ENCODE measurements around the gene TBC1D21.

DNA sequence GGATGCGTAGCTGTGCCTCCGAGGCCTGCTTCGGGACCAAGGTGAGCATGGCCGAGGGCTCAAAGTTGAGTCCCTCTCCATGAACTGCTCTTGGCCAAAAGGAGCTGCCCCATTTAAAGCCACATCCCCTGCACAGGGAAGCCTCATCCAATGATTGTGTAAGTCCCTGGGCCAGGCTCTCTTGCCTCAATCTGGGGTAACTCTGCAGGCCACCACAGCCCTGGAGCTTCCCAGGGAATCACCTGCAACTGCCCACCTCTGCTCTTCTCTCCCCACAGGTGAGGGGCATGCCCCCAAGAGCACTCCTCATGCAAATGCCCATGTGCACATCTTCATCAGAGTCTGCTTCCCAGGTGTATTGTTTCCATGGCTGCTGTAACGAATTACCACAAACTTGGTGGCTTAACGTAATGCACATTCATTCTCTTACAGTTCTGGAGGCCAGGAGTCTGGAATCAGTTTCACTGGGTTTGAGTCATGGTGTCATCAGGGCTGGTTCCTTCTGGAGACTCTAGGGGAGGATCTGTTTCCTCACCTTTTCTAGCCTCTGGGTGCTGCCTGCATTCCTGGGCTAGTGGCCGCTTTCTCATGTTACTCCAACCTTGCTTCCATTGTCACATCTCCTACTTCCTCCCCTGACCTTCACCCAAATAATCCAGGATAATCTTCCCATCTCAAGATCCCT lies 27.9 kb downstream of the TBC1D21 start:
- TF ChIP-seq POLR2AphosphoS5 (IDR thresholded peaks at IDR 0.05; ENCODE audit: low read depth, low read length) (no peak), TAF1 (IDR thresholded peaks at IDR 0.05; ENCODE audit: borderline replicate concordance, low read depth, low read length) (no peak)
